HepG2 (cell line): ENCODE results near the gene GRM8. TPM values are rescaled to one million over a fixed set of nuclear protein-coding genes. Genes with fewer than 3 reads are reported as not detected.

Experiments
- ATAC-seq: fragments of 200-7000 bp; cut with Tn5 transposase; 3 replicates; pipeline ENCODE4 v1.9.1; 2020; ENCODE audit warnings: mild to moderate bottlenecking, moderate library complexity
- BruUV-seq: library from RNA; stranded (reverse); fragments of 400-500 nt; replicated peaks from 2 replicates; lab custom pipeline; 2021; lab: Mats Ljungman, UMichigan
- CTCF ChIA-PET: fragments of 300-600 bp; formaldehyde crosslinking; extraction: SDS; loops from one replicate; lab custom pipeline; 2021; ENCODE audit warnings: low total read pairs, inconsistent platforms, low intra/inter-chr PET ratio; lab: Yijun Ruan, JAX
- POLR2A ChIA-PET: fragments of 350-600 bp; sonication (Branson Sonifier 250); formaldehyde crosslinking; loops from one replicate; lab custom pipeline; 2020; ENCODE audit warnings: antibody characterized with exemption, inconsistent platforms; lab: Yijun Ruan, JAX
- DNase-seq: peaks from one replicate; pipeline ENCODE4 v3.0.0-alpha.2; 2015; ENCODE audit warnings: low spot score
- FAIRE-seq: peaks from 3 replicates; lab custom pipeline; 2011; peaks lifted over from hg19 to GRCh38; lab: Jason Lieb, UNC
- H2AFZ ChIP-seq: one replicate; pipeline ENCODE4 v1.6.1; 2011; ENCODE audit warnings: low read length, inconsistent platforms
- H3K27ac ChIP-seq: fragments of 300-600 bp; 3 replicates; pipeline ENCODE4 v1.8.0; 2011; ENCODE audit warnings: mixed run types, mild to moderate bottlenecking, mixed read lengths, low read length, inconsistent platforms; ENCODE audit not compliant: insufficient read depth; ENCODE audit errors: extremely low read length
- H3K27me3 ChIP-seq, 2 experiments: fragments of 200-600 bp in 1 of 2; 2 replicates in 1 of 2; 3 replicates in 1 of 2; pipeline versions ENCODE4 v1.6.0 to v1.8.0; 2011; ENCODE audit warnings: low read length in 2 of 2, mild to moderate bottlenecking in 2 of 2, moderate library complexity in 2 of 2, inconsistent platforms in 1 of 2; ENCODE audit not compliant: insufficient read depth in 2 of 2, control insufficient read depth in 1 of 2
- H3K36me3 ChIP-seq, 2 experiments: fragments of 200-600 bp in 1 of 2; replicated peaks in 1 of 2; 2 replicates in 1 of 2; 3 replicates in 1 of 2; pipeline versions ENCODE4 v1.5.1 to v1.8.0; 2011; ENCODE audit warnings: low read length in 2 of 2, inconsistent platforms in 1 of 2; ENCODE audit not compliant: insufficient read depth in 2 of 2, control insufficient read depth in 1 of 2
- H3K4me1 ChIP-seq: 2 replicates; pipeline ENCODE4 v1.5.1; 2012; ENCODE audit warnings: low read length, inconsistent platforms; ENCODE audit not compliant: insufficient read depth
- H3K4me2 ChIP-seq: 2 replicates; pipeline ENCODE4 v1.6.0; 2011; ENCODE audit warnings: low read depth, low read length, inconsistent platforms
- H3K4me3 ChIP-seq, 3 experiments: fragments of 200-600 bp in 1 of 3; sonication (generic), shearing (Covaris generic) in 1 of 3; replicated peaks in 1 of 3; 2 replicates each; pipeline ENCODE4 v1.5.1; 2011 to 2016; ENCODE audit warnings: low read length in 3 of 3, inconsistent platforms in 2 of 3, low read depth in 2 of 3, mild to moderate bottlenecking in 2 of 3, control low read depth in 1 of 3, mixed read lengths in 1 of 3; ENCODE audit not compliant: insufficient read depth in 1 of 3
- H3K79me2 ChIP-seq: one replicate; pipeline ENCODE4 v1.6.1; 2011; ENCODE audit warnings: low read length, inconsistent platforms; ENCODE audit not compliant: insufficient read depth
- H3K9ac ChIP-seq: 2 replicates; pipeline ENCODE4 v1.6.0; 2011; ENCODE audit warnings: mild to moderate bottlenecking, low read depth, low read length, inconsistent platforms; ENCODE audit not compliant: insufficient read depth
- H3K9me3 ChIP-seq: 2 replicates; pipeline ENCODE4 v1.5.1; 2012; ENCODE audit warnings: mild to moderate bottlenecking, low read length
- H4K20me1 ChIP-seq: 2 replicates; pipeline ENCODE4 v1.6.0; 2011; ENCODE audit warnings: inconsistent platforms, mild to moderate bottlenecking, low read length, moderate library complexity; ENCODE audit not compliant: insufficient read depth
- ATAD3A ChIP-seq: sonication (generic); formaldehyde crosslinking; IDR thresholded peaks from 2 replicates; pipeline ENCODE4 v1.4.0; 2020; ENCODE audit warnings: missing genetic modification reagents
- DZIP1 ChIP-seq: sonication (generic); formaldehyde crosslinking; IDR thresholded peaks from 2 replicates; pipeline ENCODE4 v1.5.0; 2020; ENCODE audit warnings: mild to moderate bottlenecking, missing genetic modification reagents
- SYNCRIP ChIP-seq: fragments of 200-400 bp; formaldehyde crosslinking; IDR thresholded peaks from 2 replicates; pipeline ENCODE4 v1.6.1; 2018; ENCODE audit warnings: mild to moderate bottlenecking, low read depth, low read length; ENCODE audit not compliant: insufficient read depth
- TEAD3 ChIP-seq: optimal IDR thresholded peaks from 2 replicates; pipeline ENCODE3; 2016; ENCODE audit warnings: borderline replicate concordance
- ZNF362 ChIP-seq: sonication (generic); formaldehyde crosslinking; IDR thresholded peaks from 2 replicates; pipeline ENCODE4 v1.4.0; 2020; ENCODE audit warnings: missing genetic modification reagents, mild to moderate bottlenecking, borderline replicate concordance
- ZNF501 ChIP-seq: sonication (generic); formaldehyde crosslinking; IDR thresholded peaks from 2 replicates; pipeline ENCODE4 v1.5.1; 2020; ENCODE audit warnings: mild to moderate bottlenecking, moderate library complexity, missing genetic modification reagents
- ZNF570 ChIP-seq: sonication (generic); formaldehyde crosslinking; IDR thresholded peaks from 2 replicates; pipeline ENCODE4 v1.4.0; 2020; ENCODE audit warnings: mild to moderate bottlenecking, missing genetic modification reagents, borderline replicate concordance
- ZNF777 ChIP-seq: sonication (generic); formaldehyde crosslinking; IDR thresholded peaks from 2 replicates; pipeline ENCODE4 v1.4.0; 2020; ENCODE audit warnings: missing genetic modification reagents
- WGBS: methylation state at CpG from one replicate; pipeline ENCODE4 v1.1.6; 2017; ENCODE audit warnings: low lambda C conversion rate; 5-methylcytosine and 5-hydroxymethylcytosine counted together
- in situ Hi-C: cut with HindIII; loops from 2 replicates; pipeline ENCODE4 v1.10.0; 2017; ENCODE audit warnings: low pct_unique_long_range_greater_than_20kb; ENCODE audit not compliant: extremely low pct_ligation_motif_present
- intact Hi-C: fragments of 100-400 bp; cut with micrococcal nuclease; formaldehyde crosslinking; loops from one replicate; pipeline ENCODE4 v1.10.0; 2022; ENCODE audit not compliant: unreplicated experiment
- polyA plus RNA-seq, 8 experiments: library from polyadenylated mRNA; depleted of rRNA in 3 of 8; stranded (reverse) in 7 of 8; unstranded in 1 of 8; fragments of >200 nt; fragmentation: Illumina TruSeq in 4 of 8; extraction: Trizol in 4 of 8; gene quantifications; 2 replicates each; pipeline versions ENCODE4 v1.2.1 to v1.2.3, GENCODE V29; 2011 to 2016; ENCODE audit warnings: low read depth in 4 of 8, missing spikeins in 1 of 8, mixed read lengths in 1 of 8; ENCODE audit not compliant: insufficient read depth in 1 of 8
- total RNA-seq, 5 experiments: library from RNA; depleted of rRNA; stranded (reverse); fragments of >200 nt; fragmentation: Illumina TruSeq; extraction: Trizol; gene quantifications; 2 replicates each; pipeline ENCODE4 v1.2.3, GENCODE V29; 2016; ENCODE audit warnings: low read depth in 1 of 5

Gene GRM8
- total and polyA plus RNA-seq, 2 of the 13 experiments (the other 11 are each of a cell fraction or from before 2014, with no cell fraction given) = not detected

DNA sequence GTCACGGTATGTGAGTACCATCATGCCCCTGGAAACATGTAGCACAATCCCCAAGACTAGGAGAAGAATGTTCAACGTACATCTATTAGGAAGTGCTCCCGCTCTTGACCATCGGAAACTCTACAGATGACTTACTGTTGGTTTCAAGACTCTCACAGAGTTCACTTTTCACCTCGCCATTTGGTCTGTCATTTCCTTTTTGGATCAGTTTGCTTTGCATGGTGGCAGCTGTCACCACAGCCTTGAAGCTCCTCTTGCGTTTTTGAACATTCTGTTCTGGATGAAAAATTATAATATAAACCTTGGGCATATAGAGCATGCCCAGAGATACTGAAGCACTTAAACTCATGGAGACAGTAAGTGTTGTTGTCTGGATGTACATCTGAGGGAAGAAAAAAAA, 806.8 kb downstream of the GRM8 start (continued):
- no peak for TF ChIP-seq TEAD3 (CRISPR knock-in tag)
- no peak for TF ChIP-seq ZNF570 (CRISPR knock-in tag)

- ATAC-seq = no peak
- CTCF ChIA-PET = no interaction called here
- Histone ChIP-seq H3K4me1 (no peaks in the 10 kb centered on the region), H3K27me3 (no peaks in the 10 kb centered on the region), H3K4me2 (no peak overlapping the region), H3K79me2 (no peaks in the 10 kb centered on the region), H4K20me1 (no peaks in the 10 kb centered on the region), H3K36me3 (no peaks in the 10 kb centered on the region), H3K4me3 (no peak overlapping the region), H3K9me3 (peaks cover 73% of the 10 kb centered on the region), H3K9ac (no peak overlapping the region), H2AFZ (no peak overlapping the region), H3K27ac (no peak overlapping the region)
- no peak for DNase-seq
- BruUV-seq = no TSS peak
- WGBS = 91% methylated on average over 1 of the region's 1 CpG
- in situ Hi-C loops (no loop called here), intact Hi-C loops (no loop called here)
- TF ChIP-seq ZNF777 (CRISPR knock-in tag) = no peak
- TF ChIP-seq ATAD3A (CRISPR knock-in tag) = no peak
- TF ChIP-seq DZIP1 (CRISPR knock-in tag) = no peak
- TF ChIP-seq ZNF362 = no peak
- no peak for TF ChIP-seq SYNCRIP
- no peak for TF ChIP-seq ZNF501 (CRISPR knock-in tag)
- POLR2A ChIA-PET = no interaction called here
- FAIRE-seq = no peak
These were observed 808.8 kb downstream of the GRM8 start for GRCh38 chr7:126443951-126444350.
